GM18508 (cell line): ENCODE results near the gene DTNB.

Experiments used
- ATAC-seq: cut with Tn5 transposase; IDR thresholded peaks from one replicate; pipeline ENCODE4 v1.9.1; 2021; ENCODE audit warnings: moderate number of reproducible peaks; ENCODE audit not compliant: insufficient read depth, unreplicated experiment

DTNB gene

GRCh38 chr2:25362434-25363145 lies 310.8 kb downstream of the DTNB start:
- peak; percentile 54 for ATAC-seq

- peak; percentile 72 for ATAC-seq
Measured at GRCh38 chr2:25362049-25362433, 311.3 kb downstream of the DTNB start.

DNA sequence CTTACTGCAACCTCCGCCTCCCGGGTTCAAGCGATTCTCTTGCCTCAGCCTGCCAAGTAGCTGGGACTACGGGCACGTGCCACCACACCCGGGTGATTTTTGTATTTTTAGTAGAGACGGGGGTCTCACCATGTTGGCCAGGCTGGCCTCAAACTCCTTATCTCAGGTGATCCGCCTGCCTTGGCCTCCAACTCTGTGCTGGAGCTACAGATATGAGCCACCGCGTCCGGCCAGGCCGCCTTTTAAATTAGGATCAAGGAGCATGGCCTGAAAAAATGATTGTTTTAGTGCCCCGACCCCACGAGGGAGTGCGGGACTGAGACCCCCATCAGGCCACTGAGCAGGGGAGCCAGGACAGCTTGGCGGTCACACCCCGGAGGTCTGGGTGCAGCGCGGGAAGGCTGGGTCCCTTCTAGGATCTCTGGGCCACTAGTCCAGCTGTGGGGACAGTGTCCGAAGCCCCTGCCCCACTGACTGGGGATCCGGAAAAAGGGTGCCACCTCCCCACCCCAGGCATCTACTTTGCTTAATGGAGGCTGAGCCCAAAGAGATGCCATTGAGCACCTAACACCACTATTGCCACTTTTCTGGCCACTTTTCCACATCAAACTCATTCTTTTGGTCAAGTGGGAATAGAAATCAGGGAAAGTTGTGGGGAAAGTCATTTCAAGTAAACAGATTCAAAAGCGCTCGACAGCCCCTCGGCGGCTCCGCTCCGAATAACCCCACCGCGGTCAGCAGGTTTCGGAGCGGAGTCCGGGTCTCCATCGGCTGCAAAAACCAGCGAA lies 311.9 kb downstream of the DTNB start:
- no peak for ATAC-seq

DNA sequence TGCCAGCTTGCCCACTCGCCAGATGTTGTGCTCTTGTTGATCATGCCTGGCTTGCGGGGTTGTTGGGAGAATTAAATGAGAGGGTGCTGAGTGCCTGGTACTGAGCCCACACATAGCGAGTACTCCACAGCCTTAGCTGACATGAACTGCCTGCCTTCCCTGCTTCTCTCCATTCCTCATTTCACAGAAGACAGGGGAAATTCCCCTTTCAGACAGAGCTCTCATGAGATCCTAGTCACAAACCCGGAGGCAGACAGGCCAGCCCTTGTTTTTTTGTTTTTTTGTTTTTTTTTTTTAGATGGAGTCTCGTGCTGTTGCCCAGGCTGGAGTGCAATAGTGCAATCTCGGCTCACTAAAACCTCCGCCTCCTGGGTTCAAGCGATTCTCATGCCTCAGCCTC lies 314.5 kb downstream of the DTNB start:
- ATAC-seq, result no peak

DNA sequence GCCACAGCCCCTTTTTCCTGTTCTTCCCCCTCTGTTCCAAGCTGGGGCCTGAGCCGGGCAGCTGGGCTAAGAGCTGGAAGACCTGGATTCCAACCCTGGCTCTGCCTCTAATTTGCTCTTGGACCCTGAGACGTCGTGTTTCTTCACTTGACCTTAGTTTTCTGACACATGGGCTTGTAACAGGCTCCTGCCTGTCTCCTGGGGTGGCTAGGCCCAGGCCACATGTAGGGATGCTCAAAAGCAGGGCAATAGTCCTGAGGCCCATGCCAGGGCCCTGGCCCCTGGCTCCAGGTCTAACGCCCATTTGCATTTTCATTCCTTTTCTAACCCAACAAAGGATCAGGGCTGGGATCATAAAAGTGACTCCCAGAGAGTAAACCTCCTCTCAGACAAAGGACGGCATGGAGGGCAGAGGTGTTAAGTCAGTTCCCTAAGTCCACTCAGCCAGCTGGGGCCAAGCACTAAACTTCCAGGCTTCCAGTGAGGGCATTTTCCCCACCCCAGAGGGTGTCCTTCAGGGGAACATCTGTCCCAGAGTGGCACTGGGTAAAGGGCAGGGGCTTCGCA lies 315.0 kb downstream of the DTNB start:
- ATAC-seq, result no peak

DNA sequence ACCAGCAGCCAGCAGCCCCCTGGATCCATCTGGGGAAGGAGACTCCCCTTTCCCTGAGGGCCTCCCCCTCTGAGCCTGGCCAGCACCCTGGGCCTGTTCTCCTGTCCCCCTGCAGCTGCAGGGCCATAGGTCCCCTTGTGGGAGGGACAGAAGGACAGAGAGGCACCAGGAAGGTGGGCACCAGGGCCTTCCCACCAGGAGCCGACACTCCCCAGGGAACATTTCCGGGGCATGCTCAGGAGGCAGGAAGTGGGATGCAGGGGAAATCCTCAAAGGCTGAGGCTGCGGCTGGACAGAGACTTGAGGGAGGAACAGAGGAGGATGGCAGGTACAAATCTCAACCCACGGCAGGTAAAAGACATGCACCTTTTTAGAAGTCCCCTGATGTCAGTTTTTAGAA lies 317.3 kb downstream of the DTNB start:
- no peak for ATAC-seq

DNA sequence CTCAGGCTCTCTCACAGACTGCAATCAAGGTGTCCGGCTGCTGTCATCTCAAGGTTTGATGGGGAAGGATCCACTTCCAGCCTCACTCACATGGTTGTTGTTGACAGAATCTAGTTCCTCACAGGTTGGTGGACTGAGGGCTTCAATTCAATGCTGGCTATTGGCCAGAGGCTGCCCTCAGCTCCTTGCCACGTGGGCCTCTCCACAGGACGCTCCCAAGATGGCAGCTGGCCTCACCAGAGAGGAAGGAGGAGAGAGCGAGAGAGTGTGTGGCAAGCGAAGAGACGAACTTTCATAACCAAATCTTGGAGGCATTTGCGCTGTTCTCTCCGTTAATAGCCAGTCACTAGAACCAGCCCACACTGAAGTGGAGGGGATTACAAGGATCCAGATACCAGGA lies 318.1 kb downstream of the DTNB start:
- ATAC-seq, result no peak

GRCh38 chr2:25354116-25354515 lies 319.3 kb downstream of the DTNB start:
- ATAC-seq, result no peak

DNA sequence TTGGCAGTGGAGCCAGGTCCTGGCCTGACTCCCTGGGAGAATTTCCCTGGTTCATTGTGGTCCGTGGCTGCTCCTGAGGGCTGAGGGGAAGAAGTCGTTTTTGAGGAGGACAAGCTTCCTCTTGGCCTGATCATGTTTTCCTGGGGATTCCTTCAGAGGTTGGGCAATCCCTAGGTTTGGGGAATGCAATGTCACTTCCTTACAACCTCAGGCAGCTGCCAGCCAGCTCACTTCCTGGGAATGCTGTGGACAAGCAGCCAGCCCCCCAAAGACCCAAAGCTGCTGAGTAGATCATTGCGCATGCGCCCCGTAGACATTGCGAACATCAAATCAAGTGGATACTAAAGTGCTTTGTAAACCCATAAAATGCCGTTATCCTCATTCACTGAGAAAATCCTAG lies 324.0 kb downstream of the DTNB start:
- ATAC-seq, result no peak

- ATAC-seq, result no peak
Measured at GRCh38 chr2:25347846-25348245, 325.5 kb downstream of the DTNB start.

DNA sequence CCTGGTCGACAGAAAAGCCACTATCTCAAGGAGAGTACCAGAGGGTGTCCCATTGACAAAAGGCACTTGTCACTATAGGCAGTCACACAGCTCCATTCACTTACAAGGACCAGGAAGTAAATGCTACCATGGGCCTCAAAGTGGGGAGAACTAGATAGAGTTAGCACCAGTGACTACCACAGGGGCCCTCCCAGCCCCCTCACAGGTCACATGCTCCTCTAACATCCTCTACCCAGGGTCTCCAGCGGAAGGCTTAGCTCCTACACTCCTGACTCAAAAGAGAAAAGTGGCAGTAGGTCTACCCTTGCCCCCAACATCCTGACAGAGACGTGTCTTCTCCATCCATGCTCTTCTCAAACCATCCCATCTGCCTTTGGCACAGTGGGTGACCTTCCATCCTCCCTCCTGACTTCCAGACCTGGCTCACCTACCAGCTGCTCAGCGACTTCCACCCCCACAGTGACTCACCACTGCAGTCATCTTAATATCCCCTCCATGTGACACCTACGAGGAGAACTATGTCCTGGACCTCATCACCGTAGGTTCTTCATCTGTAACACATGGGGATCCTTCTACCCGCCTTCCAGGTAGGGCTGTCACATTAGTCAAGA lies 326.1 kb downstream of the DTNB start:
- ATAC-seq, result no peak

- no peak for ATAC-seq
Measured at GRCh38 chr2:25343187-25343825, 330.1 kb downstream of the DTNB start.

- ATAC-seq, result no peak
Measured at GRCh38 chr2:25342372-25343186, 330.8 kb downstream of the DTNB start.

- ATAC-seq, result no peak
Measured at GRCh38 chr2:25341753-25342371, 331.5 kb downstream of the DTNB start, which contains the start of gene DNMT3A. Gene DNMT3A, minus strand, starts transcription at chr2:25341925. Its CDS starts 27,941 bp downstream, at chr2:25313984.

DNA sequence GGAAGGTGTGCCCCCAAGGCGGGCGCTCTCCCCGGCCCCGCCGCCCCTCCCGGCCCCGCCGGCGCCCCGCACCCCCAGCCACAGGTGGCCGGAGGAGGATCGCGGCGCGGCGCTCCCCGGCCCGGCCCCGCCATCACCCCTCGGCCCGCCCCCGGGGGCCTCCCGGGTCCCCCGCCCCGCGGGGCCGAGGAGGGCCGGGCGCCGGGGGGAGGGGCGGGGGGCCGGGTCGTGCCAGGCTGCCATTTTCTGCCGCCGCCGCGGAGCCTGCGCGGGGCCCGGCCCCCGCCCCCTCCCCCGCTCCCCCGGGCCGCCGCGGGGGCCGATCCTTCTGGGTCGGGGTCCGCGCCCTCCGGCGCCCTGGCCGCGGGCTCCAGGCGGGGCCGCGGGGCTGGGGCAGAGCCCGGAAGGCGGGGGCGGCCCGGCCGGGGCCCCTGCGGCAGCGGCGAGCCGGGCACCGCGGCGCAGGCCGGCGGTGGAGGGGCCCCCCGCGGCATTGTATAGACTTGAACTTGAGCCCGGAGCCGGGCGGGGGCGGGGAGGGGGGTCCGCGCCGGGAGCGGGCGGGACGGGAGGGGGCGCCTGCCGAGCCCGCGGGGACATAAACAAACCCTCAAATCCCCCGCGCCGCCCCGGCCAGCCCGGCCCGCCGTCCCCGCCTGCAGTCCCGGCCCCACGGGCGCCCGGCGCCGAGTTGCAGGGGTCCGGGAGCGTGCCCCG lies 332.2 kb downstream of the DTNB start:
- no peak for ATAC-seq

DNA sequence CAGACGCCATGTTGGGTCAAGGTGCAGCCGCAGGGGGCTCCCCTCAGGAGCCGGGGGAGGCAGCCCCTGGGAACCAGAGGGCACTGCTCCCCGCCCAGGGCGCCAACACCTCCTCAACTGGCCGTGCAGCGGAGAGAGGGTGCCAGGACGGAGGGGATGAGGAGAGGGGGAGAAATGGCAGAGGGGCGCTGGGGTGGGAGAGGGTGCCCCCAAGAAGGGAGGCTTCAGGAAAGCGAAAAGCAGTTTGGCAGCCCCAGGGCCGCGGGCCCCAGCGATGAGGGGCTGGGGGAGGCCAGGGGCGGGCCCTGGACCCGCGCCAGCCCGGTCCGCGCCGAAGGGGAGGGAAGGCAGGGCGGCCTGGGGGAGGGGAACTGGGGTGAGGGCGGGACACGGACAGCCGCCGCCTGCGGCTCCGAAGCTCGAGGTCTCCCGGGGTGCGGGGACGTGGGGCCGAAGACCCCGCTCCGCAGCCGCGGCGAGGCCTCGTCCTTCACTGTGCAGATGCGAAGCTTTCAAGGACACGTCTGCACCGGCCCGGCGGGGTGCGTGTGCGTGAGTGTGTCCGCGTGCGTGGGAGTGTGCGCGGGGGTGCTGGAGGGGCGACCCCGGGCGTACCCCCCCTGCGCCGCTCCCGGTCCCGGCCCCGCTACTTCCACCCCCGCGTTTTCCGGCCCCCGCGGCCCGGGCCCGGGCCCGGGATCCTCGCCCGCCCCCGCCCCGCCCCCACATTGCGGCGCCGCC lies 333.0 kb downstream of the DTNB start:
- no peak for ATAC-seq

DNA sequence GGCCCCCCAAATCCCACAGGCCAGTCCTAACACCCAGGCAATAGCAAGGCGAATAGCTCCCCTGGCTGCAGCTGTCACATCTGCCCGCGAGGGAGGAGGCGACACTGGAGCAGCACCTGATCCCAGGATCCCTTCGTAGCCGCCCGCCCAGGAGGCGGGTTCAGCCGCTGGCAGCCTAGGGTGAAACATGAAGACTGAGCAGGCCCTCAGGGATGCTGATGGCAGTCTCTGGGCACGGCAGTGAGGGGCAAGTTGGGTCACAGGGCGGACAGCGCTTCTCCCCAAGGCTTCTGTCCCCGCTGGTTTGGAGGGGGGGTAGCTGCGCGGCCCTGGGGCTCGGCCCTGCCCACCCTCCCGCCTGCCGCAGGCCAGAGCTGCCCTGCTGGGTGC lies 333.6 kb downstream of the DTNB start:
- ATAC-seq, result no peak

GRCh38 chr2:25339211-25339674 lies 334.1 kb downstream of the DTNB start:
- no peak for ATAC-seq
